Esophagus squamous epithelium (tissue), 5 donors: Measurements from ENCODE around the gene PPA2. TPM values are rescaled to one million over a fixed set of nuclear protein-coding genes. Genes with fewer than 3 reads are reported as not detected.

Experiments used
- DNase-seq: peaks from one replicate; lab custom pipeline; 2025; lab: John Stamatoyannopoulos, UW
- H3K27ac ChIP-seq, 4 donors: fragments of 200-600 bp; sonication (generic); one replicate each; pipeline ENCODE4 v1.5.1; 2016 to 2019; ENCODE audit warnings: mild to moderate bottlenecking in 1 of 4
- H3K27me3 ChIP-seq, 4 donors: fragments of 200-600 bp; sonication (generic); 1 replicate in 3 of 4; 2 replicates in 1 of 4; pipeline versions ENCODE4 v1.5.1 to v1.6.0; 2017 to 2021; ENCODE audit warnings: antibody characterized with exemption in 1 of 4
- H3K36me3 ChIP-seq, 3 donors: fragments of 200-600 bp; sonication (generic); one replicate each; pipeline ENCODE4 v1.5.1; 2016 to 2019
- H3K4me1 ChIP-seq, 3 donors: fragments of 200-600 bp; sonication (generic); one replicate each; pipeline ENCODE4 v1.5.1; 2017 to 2019
- H3K4me3 ChIP-seq, 4 donors: fragments of 200-600 bp; sonication (generic); 1 replicate in 3 of 4; 2 replicates in 1 of 4; pipeline ENCODE4 v1.5.1; 2016 to 2019; ENCODE audit warnings: mild to moderate bottlenecking in 2 of 4, moderate library complexity in 1 of 4
- H3K9me3 ChIP-seq, 3 donors: fragments of 200-600 bp; sonication (generic); one replicate each; pipeline ENCODE4 v1.5.1; 2016 to 2019
- CTCF ChIP-seq, 6 experiments: fragments of 450-650 bp in 4 of 6; fragments of 200-600 bp in 2 of 6; sonication (generic) in 2 of 6; IDR thresholded peaks; one replicate each; pipeline ENCODE4 v1.5.1; 2016 to 2019; ENCODE audit warnings: antibody characterized with exemption in 6 of 6, mild to moderate bottlenecking in 4 of 6, moderate library complexity in 4 of 6
- POLR2A ChIP-seq, 4 donors: fragments of 450-650 bp; IDR thresholded peaks; one replicate each; pipeline ENCODE4 v1.6.1; 2017; ENCODE audit warnings: antibody characterized with exemption in 4 of 4, mild to moderate bottlenecking in 4 of 4, moderate library complexity in 3 of 4
- WGBS, 2 donors: methylation state at CpG; one replicate each; pipeline ENCODE4 v1.1.5; 2018; 5-methylcytosine and 5-hydroxymethylcytosine counted together
- intact Hi-C: fragments of 100-400 bp; cut with DNase I; formaldehyde crosslinking; loops from one replicate; pipeline ENCODE4 v1.15.0; 2022
- total RNA-seq, 4 donors: library from RNA; depleted of rRNA; stranded (reverse); fragments of >200 nt; gene quantifications; one replicate each; pipeline ENCODE4 v1.1.0, GENCODE V29; 2016
- donor health status: DM: yes; HTN: yes; CAD: no.

Gene PPA2
- total RNA-seq, 4 donors from 2014 or later = 87.3 to 121 (median 87.9) TPM

- Histone ChIP-seq H3K27me3 (no peaks in the 10 kb centered on the region), H3K27ac (no peak overlapping the region), H3K9me3 (no peaks in the 10 kb centered on the region), H3K4me1 (no peaks in the 10 kb centered on the region), H3K4me3 (no peak overlapping the region), H3K36me3 (no peaks in the 10 kb centered on the region)
- TF ChIP-seq CTCF (IDR thresholded peaks at IDR 0.05) (no peak), POLR2A (IDR thresholded peaks at IDR 0.05) (no peak)
- intact Hi-C loops = no loop called here
- WGBS, 2 donors = 30 to 64% methylated on average over 1 of the region's 1 CpG
- DNase-seq = no peak
Observed at GRCh38 chr4:105509291-105509690, 35.4 kb upstream of the PPA2 start.

- no peak overlapping the region for H3K27ac ChIP-seq
- no peak overlapping the region for H3K4me3 ChIP-seq
- no peaks in the 10 kb centered on the region for H3K4me1 ChIP-seq
- H3K27me3 ChIP-seq = no peaks in the 10 kb centered on the region
- no peaks in the 10 kb centered on the region for H3K36me3 ChIP-seq
- DNase-seq = no peak
- H3K9me3 ChIP-seq = no peaks in the 10 kb centered on the region
- intact Hi-C loops = no loop called here
- TF ChIP-seq POLR2A (IDR thresholded peaks at IDR 0.05) (no peak), CTCF (IDR thresholded peaks at IDR 0.05) (no peak)
- 60 to 64% methylated on average over 2 of the region's 2 CpGs for WGBS, 2 donors
Observed at GRCh38 chr4:105504744-105505143, 30.9 kb upstream of the PPA2 start.

- TF ChIP-seq POLR2A (IDR thresholded peaks at IDR 0.05) (no peak), CTCF (IDR thresholded peaks at IDR 0.05) (no peak)
- no peak overlapping the region for H3K4me3 ChIP-seq
- intact Hi-C loops = no loop called here
- no peak for DNase-seq
- H3K27ac ChIP-seq = no peak overlapping the region
- 77 to 80% methylated on average over 2 of the region's 2 CpGs for WGBS, 2 donors
- no peaks in the 10 kb centered on the region for H3K27me3 ChIP-seq
- no peaks in the 10 kb centered on the region for H3K4me1 ChIP-seq
- no peaks in the 10 kb centered on the region for H3K36me3 ChIP-seq
- H3K9me3 ChIP-seq = no peaks in the 10 kb centered on the region
Observed at GRCh38 chr4:105503484-105503883, 29.6 kb upstream of the PPA2 start.

- intact Hi-C loops = no loop called here
- TF ChIP-seq CTCF (IDR thresholded peaks at IDR 0.05) (no peak), POLR2A (IDR thresholded peaks at IDR 0.05) (no peak)
- H3K4me1 ChIP-seq = no peaks in the 10 kb centered on the region
- H3K36me3 ChIP-seq = no peaks in the 10 kb centered on the region
- WGBS, 2 donors = 25 to 31% methylated on average over 2 of the region's 2 CpGs
- no peak overlapping the region for H3K4me3 ChIP-seq
- no peak overlapping the region for H3K27ac ChIP-seq
- peaks cover 0 to 4% (median 0%) of the 10 kb centered on the region in 4 donors for H3K27me3 ChIP-seq
- H3K9me3 ChIP-seq = no peaks in the 10 kb centered on the region
- DNase-seq = no peak
Observed at GRCh38 chr4:105496899-105497298, 23.0 kb upstream of the PPA2 start.

- whole genome bisulfite sequencing, 2 donors = 66 to 80% methylated on average over 3 of the region's 3 CpGs
- Histone ChIP-seq H3K36me3 (no peaks in the 10 kb centered on the region), H3K9me3 (no peaks in the 10 kb centered on the region), H3K4me1 (no peaks in the 10 kb centered on the region), H3K27ac (no peak overlapping the region), H3K4me3 (no peak overlapping the region), H3K27me3 (peaks cover 0 to 4% (median 0%) of the 10 kb centered on the region in 4 donors)
- TF ChIP-seq CTCF (IDR thresholded peaks at IDR 0.05) (no peak), POLR2A (IDR thresholded peaks at IDR 0.05) (no peak)
- no peak for DNase-seq
- intact Hi-C loops = no loop called here
Observed at GRCh38 chr4:105495667-105496066, 21.8 kb upstream of the PPA2 start.
